CD4-positive, alpha-beta T cell (primary cell): Measurements from ENCODE around the gene TLE2. TPM values are rescaled to one million over a fixed set of nuclear protein-coding genes. Genes with fewer than 3 reads are reported as not detected.
A peak's percentile ranks its signal among the peaks of the same experiment; 100 is the strongest.

Source experiments
- ATAC-seq: fragments of 200-7000 bp; cut with Tn5 transposase; one replicate; pipeline ENCODE4 v1.10.0; 2022; ENCODE audit warnings: mild to moderate bottlenecking; ENCODE audit not compliant: poor library complexity
- CTCF ChIA-PET: fragments of 350-600 bp; sonication (Branson Sonifier 250); formaldehyde crosslinking; loops from one replicate; lab custom pipeline; 2021; ENCODE audit warnings: antibody characterized with exemption, inconsistent platforms; lab: Charles Lee
- POLR2A ChIA-PET: fragments of 350-600 bp; sonication (Branson Sonifier 250); formaldehyde crosslinking; loops from one replicate; lab custom pipeline; 2021; ENCODE audit warnings: antibody characterized with exemption, inconsistent platforms; lab: Charles Lee
- DNase-seq, 14 experiments: peaks; one replicate each; pipeline ENCODE4 v3.0.0-alpha.2; 2013 to 2020; ENCODE audit warnings: mixed read lengths in 2 of 14
- H3K27ac ChIP-seq, 2 donors: one replicate each; pipeline versions ENCODE4 v1.5.1 to v1.7.0; 2013; ENCODE audit warnings: low read length in 2 of 2, low read depth in 1 of 2, mild to moderate bottlenecking in 1 of 2
- H3K27me3 ChIP-seq, 2 experiments: 1 replicate in 1 of 2; 2 replicates in 1 of 2; pipeline versions ENCODE4 v1.6.1 to v1.7.0; 2013; ENCODE audit warnings: low read length in 2 of 2, control low read depth in 1 of 2, mild to moderate bottlenecking in 1 of 2, moderate library complexity in 1 of 2; ENCODE audit not compliant: insufficient read depth in 2 of 2, control insufficient read depth in 1 of 2
- H3K36me3 ChIP-seq: one replicate; pipeline ENCODE4 v1.6.1; 2013; ENCODE audit warnings: low read length, control low read depth; ENCODE audit not compliant: insufficient read depth
- H3K4me1 ChIP-seq: one replicate; pipeline ENCODE4 v1.6.1; 2013; ENCODE audit warnings: low read length, control low read depth; ENCODE audit not compliant: insufficient read depth
- H3K4me3 ChIP-seq: one replicate; pipeline ENCODE4 v1.5.1; 2013; ENCODE audit warnings: mild to moderate bottlenecking, low read length, moderate library complexity
- H3K9me3 ChIP-seq, 2 experiments: 1 replicate in 1 of 2; 2 replicates in 1 of 2; pipeline versions ENCODE4 v1.6.1 to v1.7.0; 2013; ENCODE audit warnings: low read length in 2 of 2, mild to moderate bottlenecking in 2 of 2, control low read depth in 1 of 2, moderate library complexity in 1 of 2; ENCODE audit not compliant: control insufficient read depth in 1 of 2, insufficient read depth in 1 of 2
- H3K27ac Mint-ChIP-seq: one replicate; pipeline ENCODE4 v1.8.0; 2020; ENCODE audit warnings: mixed read lengths
- H3K27me3 Mint-ChIP-seq: one replicate; pipeline ENCODE4 v1.8.0; 2021; ENCODE audit warnings: mixed read lengths
- H3K36me3 Mint-ChIP-seq: one replicate; pipeline ENCODE4 v1.8.0; 2021; ENCODE audit warnings: low read depth, mixed read lengths
- H3K4me1 Mint-ChIP-seq: one replicate; pipeline ENCODE4 v1.8.0; 2021; ENCODE audit warnings: low read depth, mixed read lengths
- H3K4me3 Mint-ChIP-seq: one replicate; pipeline ENCODE4 v1.8.0; 2020; ENCODE audit warnings: mild to moderate bottlenecking, mixed read lengths
- H3K9me3 Mint-ChIP-seq: one replicate; pipeline ENCODE4 v1.8.0; 2020; ENCODE audit warnings: mixed read lengths
- CTCF ChIP-seq: fragments of 200-600 bp; IDR thresholded peaks from one replicate; pipeline ENCODE4 v1.8.0; 2022; ENCODE audit warnings: antibody characterized with exemption, mild to moderate bottlenecking
- intact Hi-C, 2 experiments: fragments of 100-400 bp; cut with DNase I in 1 of 2; cut with micrococcal nuclease in 1 of 2; formaldehyde crosslinking; loops; one replicate each; pipeline versions ENCODE4 v1.15.1 to v1.9.0; 2023 to 2025; cut with DNase I, micrococcal nuclease
- total RNA-seq, 174 experiments: library from RNA in 2 of 174; stranded (reverse) in 2 of 174; gene quantifications; one replicate each; pipeline ENCODE4 v1.2.3 and lab custom pipeline; 2021 to 2026

The TLE2 gene
- total RNA-seq, 2 experiments from 2014 or later: 23.9 to 25.0 TPM

- peaks cover 32% of the 10 kb centered on the region for H3K4me1 ChIP-seq
- Mint-ChIP-seq H3K27me3 (peaks cover 4% of the 10 kb centered on the region), H3K4me3 (peak overlapping the region; percentile 69), H3K36me3 (peaks cover 7% of the 10 kb centered on the region), H3K27ac (no peak overlapping the region), H3K9me3 (no peaks in the 10 kb centered on the region), H3K4me1 (peaks cover 17% of the 10 kb centered on the region)
- intact Hi-C loops: loop anchor here in 1 of 2 experiments (10.0 kb wide), 1 partner anchor 60 kb away; no protein-coding TSS in a partner anchor
- TF ChIP-seq CTCF: no peak
- ATAC-seq (no peak), DNase-seq (no peak)
- H3K9me3 ChIP-seq: peaks cover 0 to 5% of the 10 kb centered on the region in 2 experiments
- H3K27ac ChIP-seq: no peak overlapping the region
- peaks cover 3 to 6% of the 10 kb centered on the region in 2 experiments for H3K27me3 ChIP-seq
- H3K4me3 ChIP-seq: no peak overlapping the region
- ChIA-PET POLR2A (no interaction called here), CTCF (interaction anchor here (1.9 kb wide), 1 partner anchor 24 kb away, joined by 5 read pairs; no protein-coding TSS in a partner anchor)
- H3K36me3 ChIP-seq: no peaks in the 10 kb centered on the region
Measured at GRCh38 chr19:2974342-2975041, 54.6 kb downstream of the TLE2 start.

GRCh38 chr19:2973229-2973628 is 55.9 kb downstream of the TLE2 start:
- Mint-ChIP-seq H3K9me3 (no peaks in the 10 kb centered on the region), H3K4me3 (no peak overlapping the region), H3K27me3 (peaks cover 4% of the 10 kb centered on the region), H3K4me1 (peaks cover 17% of the 10 kb centered on the region), H3K27ac (no peak overlapping the region), H3K36me3 (peaks cover 7% of the 10 kb centered on the region)
- DNase-seq (no peak), ATAC-seq (no peak)
- H3K4me3 ChIP-seq: no peak overlapping the region
- peaks cover 3 to 6% of the 10 kb centered on the region in 2 experiments for H3K27me3 ChIP-seq
- ChIA-PET CTCF (no interaction called here), POLR2A (no interaction called here)
- intact Hi-C loops: loop anchor here in 1 of 2 experiments (10.0 kb wide), 1 partner anchor 62 kb away; no protein-coding TSS in a partner anchor
- peaks cover 32% of the 10 kb centered on the region for H3K4me1 ChIP-seq
- H3K9me3 ChIP-seq: peaks cover 0 to 5% of the 10 kb centered on the region in 2 experiments
- no peak for TF ChIP-seq CTCF
- no peaks in the 10 kb centered on the region for H3K36me3 ChIP-seq
- H3K27ac ChIP-seq: no peak overlapping the region

GRCh38 chr19:2970201-2970835 is 58.8 kb downstream of the TLE2 start:
- no peaks in the 10 kb centered on the region for H3K36me3 Mint-ChIP-seq
- intact Hi-C loops: loop anchor here in 1 of 2 experiments (10.0 kb wide), 1 partner anchor 64 kb away; no protein-coding TSS in a partner anchor
- H3K9me3 Mint-ChIP-seq: no peaks in the 10 kb centered on the region
- Histone ChIP-seq H3K4me3 (no peak overlapping the region), H3K27ac (no peak overlapping the region), H3K36me3 (no peaks in the 10 kb centered on the region), H3K27me3 (peaks cover 3 to 6% of the 10 kb centered on the region in 2 experiments), H3K9me3 (no peaks in the 10 kb centered on the region), H3K4me1 (peaks cover 8% of the 10 kb centered on the region)
- no peak overlapping the region for H3K4me3 Mint-ChIP-seq
- peaks cover 4% of the 10 kb centered on the region for H3K27me3 Mint-ChIP-seq
- no peak for TF ChIP-seq CTCF
- no peak overlapping the region for H3K27ac Mint-ChIP-seq
- CTCF ChIA-PET: interaction anchor here (0.7 to 0.9 kb wide), 2 partner anchors 8 to 133 kb away, joined by 3 to 4 read pairs; no protein-coding TSS in a partner anchor
- ATAC-seq (no peak), DNase-seq (no peak)
- H3K4me1 Mint-ChIP-seq: peaks cover 5% of the 10 kb centered on the region
- POLR2A ChIA-PET: no interaction called here
